Epidermal melanocyte (primary cell): ENCODE data around the gene SPATS2.
"Not testable (repeated sequence)": the region's sequence is repeated elsewhere in the genome, so short reads cannot be mapped to it uniquely, and the experiment has no call there.

ENCODE experiments used
- DNase-seq: peaks from one replicate; pipeline ENCODE4 v3.0.0; 2011; ENCODE audit warnings: low spot score; ENCODE audit not compliant: insufficient read length

Gene SPATS2

GRCh38 chr12:49349266-49349665 lies 18.0 kb upstream of the SPATS2 start:
- no peak for DNase-seq

GRCh38 chr12:49352351-49352750 lies 14.9 kb upstream of the SPATS2 start:
- no peak for DNase-seq

DNA sequence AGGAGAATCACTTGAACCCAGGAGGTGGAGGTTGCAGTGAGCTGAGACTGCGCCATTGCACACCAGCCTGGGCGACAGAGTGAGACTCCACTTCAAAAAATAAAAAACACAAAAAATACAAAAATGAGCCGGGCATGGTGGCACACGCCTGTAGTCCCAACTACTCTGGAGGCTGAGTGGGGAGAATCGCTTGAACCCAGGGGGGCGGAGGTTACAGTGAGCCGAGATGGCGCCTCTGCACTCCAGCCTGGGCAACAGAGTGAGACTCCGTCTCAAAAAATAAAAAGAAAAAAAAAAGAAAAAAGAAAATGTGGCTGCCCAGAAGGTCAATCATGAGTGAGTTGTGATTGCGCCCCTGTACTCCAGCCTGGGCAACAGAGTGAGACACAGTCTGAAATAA lies 11.3 kb upstream of the SPATS2 start:
- no peak for DNase-seq

GRCh38 chr12:49357103-49357678 lies 10.1 kb upstream of the SPATS2 start:
- DNase-seq = no peak

DNA sequence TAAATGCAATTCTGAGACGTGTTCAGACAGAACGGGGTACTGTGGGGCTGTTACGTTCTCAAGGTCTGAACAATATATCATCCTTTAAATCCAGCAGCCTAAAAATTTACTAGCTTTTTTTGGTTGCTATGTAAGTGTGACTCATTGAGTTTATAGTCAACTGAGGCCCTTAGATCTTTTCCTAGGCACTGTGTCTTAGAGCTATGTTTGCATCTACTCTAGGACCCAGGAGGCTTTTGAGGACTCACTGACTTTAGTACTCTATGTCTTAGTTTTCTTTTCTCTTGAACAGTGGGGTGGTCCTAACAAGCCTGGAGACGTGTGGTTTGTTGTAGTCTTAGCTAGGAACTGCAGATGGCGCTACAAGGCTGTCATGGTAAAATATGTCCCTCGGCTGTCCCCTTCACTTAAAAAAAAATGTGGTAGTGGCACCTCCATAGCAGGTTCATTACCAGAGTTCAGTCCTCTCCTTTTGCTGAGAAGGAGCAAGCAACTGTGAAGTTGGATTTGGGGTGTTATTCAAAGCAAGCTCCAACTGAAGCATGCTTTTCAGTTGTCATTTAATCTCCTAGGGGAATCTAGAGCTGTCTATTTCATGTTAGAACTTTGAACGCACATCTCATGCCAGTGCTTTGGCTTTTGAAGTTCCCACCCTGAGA lies 8.7 kb upstream of the SPATS2 start:
- DNase-seq = no peak

- no peak for DNase-seq
These were observed 7.6 kb upstream of the SPATS2 start for GRCh38 chr12:49359671-49360070.

DNA sequence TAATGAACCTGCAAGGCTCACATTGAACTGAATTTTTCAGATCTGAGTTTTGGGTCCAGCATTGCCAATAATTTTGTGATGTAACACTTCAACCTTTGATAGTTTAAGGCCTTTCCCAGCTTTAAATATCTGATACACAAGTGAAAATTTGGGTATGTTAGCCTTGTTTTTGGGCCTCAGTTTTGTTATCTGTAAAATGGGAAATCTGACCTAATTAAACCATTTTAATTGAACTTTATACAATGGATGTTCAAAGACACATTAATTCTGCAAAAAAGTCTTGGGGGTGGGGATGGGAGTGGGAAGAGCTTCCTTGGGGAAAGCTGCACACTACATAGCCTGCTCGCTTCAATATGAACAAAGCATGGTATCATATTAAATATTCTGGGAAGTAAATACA lies 5.2 kb upstream of the SPATS2 start:
- DNase-seq = no peak

DNA sequence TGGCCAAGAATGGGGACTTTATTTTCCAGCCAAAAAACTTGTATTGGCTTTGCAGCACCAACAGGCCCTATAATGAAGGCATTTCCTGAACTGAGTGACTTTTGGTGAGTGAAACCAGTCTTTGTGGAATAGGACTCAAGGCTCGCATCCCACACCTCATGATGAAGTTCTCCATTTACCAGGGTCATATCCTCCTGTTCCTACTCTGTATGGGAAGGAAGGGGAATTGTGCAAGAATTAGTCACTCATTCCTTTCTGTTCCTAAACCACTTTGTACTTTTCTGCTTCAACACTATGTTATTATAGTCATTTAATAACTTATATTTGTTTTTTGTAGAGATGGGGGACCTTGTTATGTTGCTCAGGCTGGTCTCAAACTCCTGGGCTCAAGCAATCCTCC lies 2.3 kb upstream of the SPATS2 start:
- DNase-seq = no peak

- DNase-seq = no peak
These were observed 1.7 kb upstream of the SPATS2 start for GRCh38 chr12:49365542-49365941.

- no peak for DNase-seq
These were observed 1.1 kb upstream of the SPATS2 start for GRCh38 chr12:49366096-49366651.

DNA sequence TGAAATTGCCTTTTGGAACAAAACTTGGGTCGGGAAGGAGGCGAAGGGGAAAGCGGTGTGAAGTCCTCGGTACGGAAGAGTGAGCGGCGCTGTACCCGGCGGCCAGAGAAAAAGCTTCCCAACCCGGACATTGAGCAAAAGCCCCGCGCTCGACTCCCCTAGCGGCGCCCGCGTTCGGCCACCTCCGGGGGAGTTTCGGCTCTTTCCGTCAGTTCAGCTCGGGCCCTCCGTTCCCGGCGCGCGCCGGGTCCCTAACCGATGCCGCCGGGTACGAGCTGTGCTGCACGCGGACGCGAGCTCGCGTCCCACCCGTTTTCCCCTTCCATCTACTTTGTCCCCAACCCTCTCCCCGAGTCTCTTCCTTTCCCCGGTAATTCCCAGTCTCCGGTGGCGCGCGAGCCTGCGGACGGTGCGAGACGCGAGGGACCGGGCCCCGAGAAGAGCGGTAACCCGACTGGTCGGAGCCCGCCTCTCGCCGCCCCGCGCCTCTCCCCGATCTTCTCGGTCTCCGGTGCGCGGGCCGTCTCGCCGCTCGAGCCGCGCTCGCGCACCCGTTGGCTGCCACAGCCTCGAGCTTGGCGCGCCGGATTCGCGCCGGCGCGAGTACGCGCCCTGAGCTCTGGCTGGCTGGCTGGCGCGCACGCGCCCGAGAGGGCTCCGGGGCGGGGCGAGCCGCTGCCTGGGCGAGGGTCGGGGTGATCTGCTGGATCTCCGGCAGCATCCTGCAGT lies 446 bp upstream of the SPATS2 start:
- DNase-seq = peak; percentile 89

- DNase-seq = no peak
These were observed 958 bp downstream of the SPATS2 start for GRCh38 chr12:49368240-49368600.

- no peak for DNase-seq
These were observed 2.3 kb downstream of the SPATS2 start for GRCh38 chr12:49369411-49370145.

GRCh38 chr12:49370539-49370938 lies 3.3 kb downstream of the SPATS2 start:
- DNase-seq = no peak

- no peak for DNase-seq
These were observed 8.1 kb downstream of the SPATS2 start for GRCh38 chr12:49375406-49375805.

- DNase-seq = no peak
These were observed 10.1 kb downstream of the SPATS2 start for GRCh38 chr12:49377386-49377785.

- DNase-seq = not testable (repeated sequence)
These were observed 12.9 kb downstream of the SPATS2 start for GRCh38 chr12:49380184-49380583.

GRCh38 chr12:49388682-49389386 lies 21.6 kb downstream of the SPATS2 start:
- DNase-seq = no peak

- DNase-seq = no peak
These were observed 22.1 kb downstream of the SPATS2 start for GRCh38 chr12:49389387-49389703.

DNA sequence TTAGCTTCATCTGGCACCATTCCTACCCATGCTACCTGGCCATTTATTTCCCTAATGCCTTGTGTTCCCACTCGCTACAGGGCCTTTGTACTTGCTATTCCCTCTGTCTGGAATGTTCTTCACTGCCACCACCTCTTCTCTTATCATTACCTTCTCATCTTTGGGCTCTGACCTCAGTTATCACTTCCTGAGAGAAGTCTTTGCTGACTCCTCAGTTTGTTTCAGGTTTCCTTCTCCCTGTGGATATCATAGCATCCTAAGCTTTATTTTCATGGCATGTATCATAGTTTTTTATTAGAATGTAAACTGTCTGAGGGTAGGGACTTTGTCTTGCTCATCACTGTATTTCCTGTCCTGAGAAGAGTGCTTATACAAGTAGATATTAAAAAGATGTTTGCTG lies 29.7 kb downstream of the SPATS2 start:
- DNase-seq = no peak

DNA sequence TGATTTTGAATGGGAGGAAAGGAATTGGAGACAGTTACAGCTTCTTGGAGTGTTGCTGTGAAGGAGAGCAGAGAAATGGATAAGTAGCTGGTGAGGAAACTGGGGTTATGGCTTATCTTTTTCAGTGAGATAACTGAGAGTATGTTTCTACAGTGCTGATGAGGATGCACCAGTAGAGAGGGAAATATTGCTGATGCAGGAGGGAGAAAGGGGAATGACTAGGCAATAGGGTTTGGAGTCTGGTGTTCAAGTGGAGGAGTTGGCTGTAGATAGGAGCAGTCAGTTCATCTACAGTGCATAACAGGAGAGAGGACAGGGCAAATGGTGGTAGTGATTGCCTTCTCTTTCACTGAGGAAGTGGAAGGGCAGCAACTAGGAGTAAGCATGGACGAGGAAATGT lies 33.0 kb downstream of the SPATS2 start:
- DNase-seq = no peak
